Ishikawa (cell line): ENCODE data around the gene ALPP.

Source experiments
- CEBPB ChIP-seq: IDR thresholded peaks from 2 replicates; pipeline ENCODE4 v1.6.1; 2012
- EP300 ChIP-seq: IDR thresholded peaks from 2 replicates; pipeline ENCODE4 v1.6.1; 2012; ENCODE audit warnings: borderline replicate concordance
- FOXM1 ChIP-seq: IDR thresholded peaks from 2 replicates; pipeline ENCODE4 v1.6.1; 2012; ENCODE audit warnings: low read depth, borderline replicate concordance
- MAX ChIP-seq: IDR thresholded peaks from 2 replicates; pipeline ENCODE4 v1.6.1; 2012
- NFIC ChIP-seq: IDR thresholded peaks from 2 replicates; pipeline ENCODE4 v1.6.1; 2012
- RAD21 ChIP-seq: IDR thresholded peaks from 2 replicates; pipeline ENCODE4 v1.6.1; 2012; ENCODE audit warnings: low read depth
- TCF12 ChIP-seq: IDR thresholded peaks from 2 replicates; pipeline ENCODE4 v1.6.1; 2012; ENCODE audit warnings: low read depth
- YY1 ChIP-seq: IDR thresholded peaks from 2 replicates; pipeline ENCODE4 v1.6.1; 2012; ENCODE audit warnings: low read depth
- TF ChIP-seq, protein P1 (sequence below): IDR thresholded peaks from 2 replicates; pipeline ENCODE4 v1.6.1; 2012

DNA sequence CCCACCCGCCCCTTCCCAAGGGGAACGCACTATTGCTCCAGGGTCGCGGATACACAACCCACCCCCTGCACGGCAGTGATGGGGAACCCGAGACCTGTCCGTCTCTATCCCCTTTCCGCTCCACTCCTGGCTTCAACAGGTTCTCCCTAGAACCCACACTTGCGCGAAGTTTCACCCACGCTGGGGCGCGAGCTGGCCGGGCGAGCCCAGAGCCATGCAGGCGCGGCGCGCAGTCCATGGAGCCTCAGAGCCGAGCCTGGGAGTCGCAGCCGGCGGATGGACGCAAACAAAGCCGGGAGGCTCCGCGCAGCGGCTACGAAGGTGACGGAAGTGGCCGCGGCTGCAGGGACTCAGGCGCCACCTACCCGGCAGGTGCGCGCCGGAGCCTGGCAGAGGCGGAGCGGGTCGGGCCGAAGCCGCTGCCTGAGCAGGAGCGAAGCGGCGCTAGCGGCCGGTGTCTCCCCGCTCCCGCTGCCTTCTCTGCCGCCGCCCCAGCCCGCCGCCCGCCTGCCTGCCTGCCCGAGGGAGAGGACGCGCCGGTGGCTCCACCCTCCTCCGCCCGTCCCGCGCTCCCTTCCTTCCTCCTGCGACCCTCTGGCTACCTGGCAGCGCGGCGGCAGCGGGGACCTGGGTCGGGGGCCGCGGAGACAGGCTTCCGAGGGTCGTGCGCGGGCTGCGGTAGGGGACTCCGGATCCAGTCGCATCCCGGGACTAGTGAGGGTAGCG is 42.1 kb downstream of the ALPP start:
- TF ChIP-seq EP300, result no peak
- no peak for TF ChIP-seq CEBPB
- TF ChIP-seq RAD21, result no peak
- TF ChIP-seq, protein P1, sequence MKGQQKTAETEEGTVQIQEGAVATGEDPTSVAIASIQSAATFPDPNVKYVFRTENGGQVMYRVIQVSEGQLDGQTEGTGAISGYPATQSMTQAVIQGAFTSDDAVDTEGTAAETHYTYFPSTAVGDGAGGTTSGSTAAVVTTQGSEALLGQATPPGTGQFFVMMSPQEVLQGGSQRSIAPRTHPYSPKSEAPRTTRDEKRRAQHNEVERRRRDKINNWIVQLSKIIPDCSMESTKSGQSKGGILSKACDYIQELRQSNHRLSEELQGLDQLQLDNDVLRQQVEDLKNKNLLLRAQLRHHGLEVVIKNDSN, result no peak
- peak; percentile 49; the same call in 1 of the 2 replicates for TF ChIP-seq MAX
- no peak for TF ChIP-seq FOXM1
- no peak for TF ChIP-seq NFIC
- TF ChIP-seq YY1, result no peak
- TF ChIP-seq TCF12, result no peak
